ENCODE data around the gene GTF3C6.
A peak's percentile ranks its signal among the peaks of the same experiment; 100 is the strongest.

GTF3C6 gene

DNA sequence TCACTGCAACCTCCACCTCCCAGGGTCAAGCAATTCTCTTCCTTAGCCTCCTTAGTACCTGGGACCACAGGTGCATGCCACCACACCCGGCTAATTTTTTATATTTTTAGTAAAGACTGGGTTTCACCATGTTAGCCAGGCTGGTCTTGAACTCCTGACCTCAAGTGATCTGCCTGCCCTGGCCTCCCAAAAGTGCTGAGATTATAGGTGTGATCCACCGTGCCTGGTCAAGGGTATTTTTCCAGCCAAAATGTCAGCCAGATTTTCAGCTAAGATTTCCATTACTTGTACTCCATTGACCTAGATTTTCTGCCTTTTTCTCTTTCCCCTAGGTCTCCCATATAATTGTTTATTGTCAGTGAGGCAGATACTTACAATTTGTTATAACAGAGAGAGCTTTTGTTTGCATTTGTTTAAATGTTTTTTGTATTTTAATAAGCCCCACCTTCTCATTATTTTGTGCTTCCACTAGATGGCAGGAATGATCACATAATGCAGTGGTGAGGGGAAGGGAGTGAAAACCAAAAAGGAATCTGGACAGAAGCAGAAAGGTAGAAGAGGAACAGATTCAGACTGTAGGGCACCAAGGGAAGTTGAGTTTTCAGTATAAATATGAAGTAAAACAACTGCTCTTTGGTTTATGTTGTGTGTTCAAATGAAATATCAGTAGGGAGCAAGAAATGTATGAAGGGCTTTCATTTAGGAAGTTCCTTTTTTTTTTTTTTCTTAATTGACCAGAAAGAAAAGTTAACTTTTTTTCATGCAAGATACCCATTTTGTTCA is 53.0 kb downstream of the GTF3C6 start (continued):
- TF ChIP-seq, protein P1, sequence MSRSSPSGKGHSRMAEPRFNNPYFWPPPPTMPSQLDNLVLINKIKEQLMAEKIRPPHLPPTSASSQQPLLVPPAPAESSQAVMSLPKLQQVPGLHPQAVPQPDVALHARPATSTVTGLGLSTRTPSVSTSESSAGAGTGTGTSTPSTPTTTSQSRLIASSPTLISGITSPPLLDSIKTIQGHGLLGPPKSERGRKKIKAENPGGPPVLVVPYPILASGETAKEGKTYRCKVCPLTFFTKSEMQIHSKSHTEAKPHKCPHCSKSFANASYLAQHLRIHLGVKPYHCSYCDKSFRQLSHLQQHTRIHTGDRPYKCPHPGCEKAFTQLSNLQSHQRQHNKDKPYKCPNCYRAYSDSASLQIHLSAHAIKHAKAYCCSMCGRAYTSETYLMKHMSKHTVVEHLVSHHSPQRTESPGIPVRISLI (tag by site-specific recombination; IDR thresholded peaks at IDR 0.05), result peak; percentile 25; the same call in 1 of the 2 replicates
- TF ChIP-seq ZNF391 (tag by site-specific recombination; IDR thresholded peaks at IDR 0.05; ENCODE audit: borderline replicate concordance, low read depth) (no peak), ZNF792 (tag by site-specific recombination; IDR thresholded peaks at IDR 0.05) (no peak), ZNF274 (IDR thresholded peaks at IDR 0.05; ENCODE audit: low read length) (no peak), ZNF274 (tag by site-specific recombination; IDR thresholded peaks at IDR 0.05; ENCODE audit: borderline replicate concordance) (no peak), ZNF670 (tag by site-specific recombination; IDR thresholded peaks at IDR 0.05; ENCODE audit: low read depth) (no peak), ZNF354C (tag by site-specific recombination; IDR thresholded peaks at IDR 0.05; ENCODE audit: borderline replicate concordance, low read depth) (no peak), ZFP37 (tag by site-specific recombination; IDR thresholded peaks at IDR 0.05) (no peak), BCL11B (tag by site-specific recombination; IDR thresholded peaks at IDR 0.05; ENCODE audit: low read depth) (no peak), ZNF248 (tag by site-specific recombination; IDR thresholded peaks at IDR 0.05) (no peak), ZNF221 (tag by site-specific recombination; IDR thresholded peaks at IDR 0.05; ENCODE audit: borderline replicate concordance) (no peak), YY1 (tag by site-specific recombination; IDR thresholded peaks at IDR 0.05) (no peak), ZNF366 (tag by site-specific recombination; conservative IDR thresholded peaks at IDR 0.05) (peak; percentile 35; the same call in 1 of the 2 replicates), ZNF626 (tag by site-specific recombination; IDR thresholded peaks at IDR 0.05) (no peak), ZNF2 (tag by site-specific recombination; IDR thresholded peaks at IDR 0.05) (peak; percentile 63; the same call in 1 of the 2 replicates), ZNF701 (tag by site-specific recombination; IDR thresholded peaks at IDR 0.05) (no peak), OSR2 (tag by site-specific recombination; IDR thresholded peaks at IDR 0.05) (no peak), ZNF132 (tag by site-specific recombination; IDR thresholded peaks at IDR 0.05; ENCODE audit: borderline replicate concordance) (no peak), ZNF830 (tag by site-specific recombination; IDR thresholded peaks at IDR 0.05; ENCODE audit: low read depth) (no peak), ZNF404 (tag by site-specific recombination; IDR thresholded peaks at IDR 0.05) (no peak), ZNF16 (tag by site-specific recombination; IDR thresholded peaks at IDR 0.05; ENCODE audit: low read depth) (no peak), ZBTB20 (tag by site-specific recombination; IDR thresholded peaks at IDR 0.05) (no peak), ZNF596 (tag by site-specific recombination; IDR thresholded peaks at IDR 0.05) (no peak), ZBTB21 (tag by site-specific recombination; IDR thresholded peaks at IDR 0.05) (no peak), ZNF138 (tag by site-specific recombination; IDR thresholded peaks at IDR 0.05; ENCODE audit: borderline replicate concordance) (no peak), YY2 (tag by site-specific recombination; IDR thresholded peaks at IDR 0.05) (0 out of 2 replicates have a peak, but pooled peaks have one; percentile 17), RBAK (tag by site-specific recombination; IDR thresholded peaks at IDR 0.05) (no peak)
- TF ChIP-seq, protein P2, sequence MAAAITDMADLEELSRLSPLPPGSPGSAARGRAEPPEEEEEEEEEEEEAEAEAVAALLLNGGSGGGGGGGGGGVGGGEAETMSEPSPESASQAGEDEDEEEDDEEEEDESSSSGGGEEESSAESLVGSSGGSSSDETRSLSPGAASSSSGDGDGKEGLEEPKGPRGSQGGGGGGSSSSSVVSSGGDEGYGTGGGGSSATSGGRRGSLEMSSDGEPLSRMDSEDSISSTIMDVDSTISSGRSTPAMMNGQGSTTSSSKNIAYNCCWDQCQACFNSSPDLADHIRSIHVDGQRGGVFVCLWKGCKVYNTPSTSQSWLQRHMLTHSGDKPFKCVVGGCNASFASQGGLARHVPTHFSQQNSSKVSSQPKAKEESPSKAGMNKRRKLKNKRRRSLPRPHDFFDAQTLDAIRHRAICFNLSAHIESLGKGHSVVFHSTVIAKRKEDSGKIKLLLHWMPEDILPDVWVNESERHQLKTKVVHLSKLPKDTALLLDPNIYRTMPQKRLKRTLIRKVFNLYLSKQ (tag by site-specific recombination; IDR thresholded peaks at IDR 0.05; ENCODE audit: borderline replicate concordance), result no peak
- TF ChIP-seq, protein P3, sequence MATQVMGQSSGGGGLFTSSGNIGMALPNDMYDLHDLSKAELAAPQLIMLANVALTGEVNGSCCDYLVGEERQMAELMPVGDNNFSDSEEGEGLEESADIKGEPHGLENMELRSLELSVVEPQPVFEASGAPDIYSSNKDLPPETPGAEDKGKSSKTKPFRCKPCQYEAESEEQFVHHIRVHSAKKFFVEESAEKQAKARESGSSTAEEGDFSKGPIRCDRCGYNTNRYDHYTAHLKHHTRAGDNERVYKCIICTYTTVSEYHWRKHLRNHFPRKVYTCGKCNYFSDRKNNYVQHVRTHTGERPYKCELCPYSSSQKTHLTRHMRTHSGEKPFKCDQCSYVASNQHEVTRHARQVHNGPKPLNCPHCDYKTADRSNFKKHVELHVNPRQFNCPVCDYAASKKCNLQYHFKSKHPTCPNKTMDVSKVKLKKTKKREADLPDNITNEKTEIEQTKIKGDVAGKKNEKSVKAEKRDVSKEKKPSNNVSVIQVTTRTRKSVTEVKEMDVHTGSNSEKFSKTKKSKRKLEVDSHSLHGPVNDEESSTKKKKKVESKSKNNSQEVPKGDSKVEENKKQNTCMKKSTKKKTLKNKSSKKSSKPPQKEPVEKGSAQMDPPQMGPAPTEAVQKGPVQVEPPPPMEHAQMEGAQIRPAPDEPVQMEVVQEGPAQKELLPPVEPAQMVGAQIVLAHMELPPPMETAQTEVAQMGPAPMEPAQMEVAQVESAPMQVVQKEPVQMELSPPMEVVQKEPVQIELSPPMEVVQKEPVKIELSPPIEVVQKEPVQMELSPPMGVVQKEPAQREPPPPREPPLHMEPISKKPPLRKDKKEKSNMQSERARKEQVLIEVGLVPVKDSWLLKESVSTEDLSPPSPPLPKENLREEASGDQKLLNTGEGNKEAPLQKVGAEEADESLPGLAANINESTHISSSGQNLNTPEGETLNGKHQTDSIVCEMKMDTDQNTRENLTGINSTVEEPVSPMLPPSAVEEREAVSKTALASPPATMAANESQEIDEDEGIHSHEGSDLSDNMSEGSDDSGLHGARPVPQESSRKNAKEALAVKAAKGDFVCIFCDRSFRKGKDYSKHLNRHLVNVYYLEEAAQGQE (tag by site-specific recombination; IDR thresholded peaks at IDR 0.05), result no peak
- TF ChIP-seq, protein P4, sequence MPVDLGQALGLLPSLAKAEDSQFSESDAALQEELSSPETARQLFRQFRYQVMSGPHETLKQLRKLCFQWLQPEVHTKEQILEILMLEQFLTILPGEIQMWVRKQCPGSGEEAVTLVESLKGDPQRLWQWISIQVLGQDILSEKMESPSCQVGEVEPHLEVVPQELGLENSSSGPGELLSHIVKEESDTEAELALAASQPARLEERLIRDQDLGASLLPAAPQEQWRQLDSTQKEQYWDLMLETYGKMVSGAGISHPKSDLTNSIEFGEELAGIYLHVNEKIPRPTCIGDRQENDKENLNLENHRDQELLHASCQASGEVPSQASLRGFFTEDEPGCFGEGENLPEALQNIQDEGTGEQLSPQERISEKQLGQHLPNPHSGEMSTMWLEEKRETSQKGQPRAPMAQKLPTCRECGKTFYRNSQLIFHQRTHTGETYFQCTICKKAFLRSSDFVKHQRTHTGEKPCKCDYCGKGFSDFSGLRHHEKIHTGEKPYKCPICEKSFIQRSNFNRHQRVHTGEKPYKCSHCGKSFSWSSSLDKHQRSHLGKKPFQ (tag by site-specific recombination; IDR thresholded peaks at IDR 0.05), result no peak
- TF ChIP-seq, protein P5, sequence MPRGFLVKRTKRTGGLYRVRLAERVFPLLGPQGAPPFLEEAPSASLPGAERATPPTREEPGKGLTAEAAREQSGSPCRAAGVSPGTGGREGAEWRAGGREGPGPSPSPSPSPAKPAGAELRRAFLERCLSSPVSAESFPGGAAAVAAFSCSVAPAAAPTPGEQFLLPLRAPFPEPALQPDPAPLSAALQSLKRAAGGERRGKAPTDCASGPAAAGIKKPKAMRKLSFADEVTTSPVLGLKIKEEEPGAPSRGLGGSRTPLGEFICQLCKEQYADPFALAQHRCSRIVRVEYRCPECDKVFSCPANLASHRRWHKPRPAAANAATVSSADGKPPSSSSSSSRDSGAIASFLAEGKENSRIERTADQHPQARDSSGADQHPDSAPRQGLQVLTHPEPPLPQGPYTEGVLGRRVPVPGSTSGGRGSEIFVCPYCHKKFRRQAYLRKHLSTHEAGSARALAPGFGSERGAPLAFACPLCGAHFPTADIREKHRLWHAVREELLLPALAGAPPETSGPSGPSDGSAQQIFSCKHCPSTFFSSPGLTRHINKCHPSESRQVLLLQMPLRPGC (tag by site-specific recombination; IDR thresholded peaks at IDR 0.05), result no peak
